Inferior parietal cortex (tissue), 1 donor: ENCODE measurements around the gene SFMBT2.
"Not testable (repeated sequence)": the region's sequence is repeated elsewhere in the genome, so short reads cannot be mapped to it uniquely, and the experiment has no call there.

Experiments used
- DNase-seq: peaks from one replicate; pipeline ENCODE4 v3.0.0-alpha.2; 2016; ENCODE audit errors: extremely low spot score

The SFMBT2 gene

DNA sequence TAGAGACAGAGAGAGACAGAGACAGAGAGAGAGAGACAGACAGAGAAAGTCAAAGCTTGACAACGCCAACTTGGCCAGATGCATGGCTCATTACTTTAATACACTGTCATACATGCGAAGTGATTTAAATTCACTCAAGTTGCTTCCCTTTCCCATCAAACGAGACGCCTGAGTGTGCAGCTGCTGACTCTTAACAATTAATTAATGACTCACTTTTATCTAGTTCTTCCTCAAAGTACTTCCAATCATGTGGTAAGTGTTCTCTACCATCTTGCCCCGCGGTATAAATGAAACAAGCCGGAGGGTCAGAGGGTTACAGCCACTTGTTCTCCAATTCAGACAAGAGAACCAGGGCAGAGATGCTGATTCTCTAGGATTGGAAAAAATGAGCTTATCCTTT, 90.8 kb downstream of the SFMBT2 start:
- DNase-seq = no peak

DNA sequence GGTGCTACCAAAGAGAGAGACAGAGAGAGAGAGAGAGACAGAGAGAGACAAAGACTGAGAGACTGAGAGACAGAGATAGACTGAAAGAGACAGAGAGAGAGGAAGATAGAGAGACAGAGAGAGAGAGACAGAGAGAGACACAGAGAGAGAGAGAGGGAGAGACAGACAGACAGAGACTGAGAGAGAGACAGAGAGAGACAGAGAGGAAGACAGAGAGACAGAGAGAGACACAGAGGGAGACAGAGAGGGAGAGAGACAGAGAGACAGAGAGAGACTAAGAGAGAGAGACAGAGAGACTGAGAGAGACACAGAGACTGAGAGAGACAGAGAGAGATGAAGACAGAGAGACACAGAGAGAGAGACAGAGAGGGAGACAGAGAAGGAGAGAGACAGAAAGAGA, 91.2 kb downstream of the SFMBT2 start:
- DNase-seq = no peak

DNA sequence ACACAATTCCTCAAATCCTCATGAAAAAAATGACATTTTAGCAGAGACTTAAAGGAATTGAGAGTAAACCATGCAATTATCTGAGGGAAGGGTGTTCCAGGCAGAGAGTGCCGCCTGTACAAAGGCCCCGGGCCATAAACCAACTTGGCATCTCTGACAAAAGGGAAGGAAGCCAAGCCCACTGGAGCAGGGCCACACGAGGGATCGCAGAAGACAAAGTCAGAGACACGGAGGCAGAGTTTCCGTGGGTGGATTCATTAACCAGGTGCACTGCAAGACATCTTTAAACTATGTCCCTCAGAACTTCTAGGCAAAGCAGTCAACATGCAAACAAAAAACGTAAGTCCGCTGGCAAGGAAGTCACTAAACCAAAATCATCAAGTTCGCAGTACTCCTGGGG, 92.0 kb downstream of the SFMBT2 start:
- no peak for DNase-seq

DNA sequence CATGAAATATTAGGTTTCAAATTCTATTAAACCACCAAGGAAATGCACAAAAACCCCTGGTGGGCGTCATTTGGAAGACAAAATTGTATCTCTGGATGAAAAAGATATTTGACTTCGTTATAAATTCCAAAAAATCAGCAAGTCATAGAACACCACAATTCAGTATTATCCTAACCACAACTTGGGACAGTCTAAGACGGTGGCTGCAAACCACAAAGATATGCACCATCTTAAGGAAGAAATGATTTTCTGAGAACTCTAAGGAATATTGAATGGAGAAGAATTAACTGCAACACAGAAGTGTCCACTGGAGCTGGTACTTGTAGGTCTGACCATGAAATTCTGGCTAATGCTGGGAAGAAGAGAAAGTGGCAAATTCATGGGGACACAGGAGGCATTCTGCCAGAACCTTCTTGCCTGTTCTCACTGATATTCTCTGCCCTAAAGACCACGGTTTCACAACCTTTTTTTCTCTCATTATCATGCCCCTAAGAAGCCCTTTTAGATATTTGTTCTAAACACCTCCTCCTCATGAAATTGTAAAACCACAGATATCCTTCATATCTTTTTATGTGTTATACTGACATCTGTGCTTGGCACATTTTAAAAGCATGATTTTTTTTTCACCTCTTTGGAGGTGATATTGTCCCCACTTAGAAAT, 92.9 kb downstream of the SFMBT2 start:
- DNase-seq = no peak

DNA sequence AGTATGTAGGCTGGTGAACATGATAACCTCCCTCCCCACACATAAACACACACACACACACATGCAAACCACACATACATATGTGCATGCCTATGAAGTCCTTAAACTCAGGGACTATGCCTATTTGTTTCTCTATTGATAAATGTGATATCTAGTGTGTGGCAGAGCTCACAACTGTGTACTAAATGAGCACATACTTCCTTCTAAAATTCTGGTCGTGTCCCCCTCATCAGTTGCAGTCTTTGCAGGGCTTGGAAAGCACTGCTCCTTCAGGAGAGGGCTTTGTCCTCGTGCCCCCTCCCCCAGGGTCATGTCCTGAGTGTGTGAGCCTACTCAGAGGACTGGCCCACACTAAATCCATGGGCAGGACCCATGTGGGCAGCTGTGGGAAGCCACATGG, 94.0 kb downstream of the SFMBT2 start:
- DNase-seq = no peak

DNA sequence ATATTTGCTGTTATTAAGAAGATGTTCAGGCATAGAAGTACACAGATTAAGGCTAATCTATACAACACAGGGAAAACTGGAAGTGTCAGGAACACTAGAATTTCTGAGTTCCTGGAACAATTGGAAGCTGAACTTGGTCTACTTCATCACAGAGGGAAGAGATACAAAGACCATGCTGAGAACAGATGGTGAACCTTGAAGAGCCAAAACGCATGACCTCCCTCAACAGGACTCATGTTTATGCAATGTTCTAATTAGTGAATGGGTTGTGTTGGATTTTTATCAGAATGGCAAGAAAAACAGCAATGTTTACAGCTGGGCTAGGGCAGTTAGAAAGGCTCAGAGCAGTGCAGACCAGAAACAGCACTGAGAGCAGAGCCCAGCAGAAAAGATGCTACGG, 94.9 kb downstream of the SFMBT2 start:
- no peak for DNase-seq

DNA sequence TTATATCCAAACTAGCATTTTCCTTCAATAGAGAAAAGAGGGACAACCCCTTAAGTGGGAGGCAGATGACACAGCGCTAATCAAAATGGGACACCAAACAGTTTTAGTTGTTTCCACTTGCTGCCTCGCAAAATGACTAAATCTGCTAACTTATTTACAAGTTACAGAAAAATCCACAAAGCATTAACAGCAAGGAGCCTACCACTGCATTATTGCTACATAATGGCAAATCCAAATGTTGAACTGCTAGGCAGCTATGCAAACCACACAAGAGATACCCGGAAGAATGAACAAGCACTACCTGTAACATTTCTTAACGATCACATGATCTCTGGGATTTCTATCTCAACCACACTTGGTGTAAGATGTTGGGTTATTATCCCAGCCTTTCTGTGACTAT, 96.7 kb downstream of the SFMBT2 start:
- no peak for DNase-seq

DNA sequence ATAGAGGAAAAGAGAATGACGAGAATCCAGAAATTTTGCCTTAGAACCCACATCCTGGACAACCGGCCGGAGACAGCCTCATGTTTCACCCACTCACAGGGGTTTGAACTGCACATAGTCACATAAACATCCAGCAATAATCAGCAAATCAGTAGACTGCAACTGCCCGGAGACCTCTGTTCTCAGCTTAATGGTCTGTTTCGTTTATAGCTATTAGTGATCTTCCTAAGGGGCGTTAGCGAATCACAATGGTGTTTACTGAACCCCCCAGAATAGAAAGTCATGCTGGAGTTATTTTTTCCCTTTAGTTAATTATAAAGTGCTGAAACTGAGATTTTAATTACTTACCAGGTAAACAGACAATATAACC, 98.4 kb downstream of the SFMBT2 start:
- no peak for DNase-seq

DNA sequence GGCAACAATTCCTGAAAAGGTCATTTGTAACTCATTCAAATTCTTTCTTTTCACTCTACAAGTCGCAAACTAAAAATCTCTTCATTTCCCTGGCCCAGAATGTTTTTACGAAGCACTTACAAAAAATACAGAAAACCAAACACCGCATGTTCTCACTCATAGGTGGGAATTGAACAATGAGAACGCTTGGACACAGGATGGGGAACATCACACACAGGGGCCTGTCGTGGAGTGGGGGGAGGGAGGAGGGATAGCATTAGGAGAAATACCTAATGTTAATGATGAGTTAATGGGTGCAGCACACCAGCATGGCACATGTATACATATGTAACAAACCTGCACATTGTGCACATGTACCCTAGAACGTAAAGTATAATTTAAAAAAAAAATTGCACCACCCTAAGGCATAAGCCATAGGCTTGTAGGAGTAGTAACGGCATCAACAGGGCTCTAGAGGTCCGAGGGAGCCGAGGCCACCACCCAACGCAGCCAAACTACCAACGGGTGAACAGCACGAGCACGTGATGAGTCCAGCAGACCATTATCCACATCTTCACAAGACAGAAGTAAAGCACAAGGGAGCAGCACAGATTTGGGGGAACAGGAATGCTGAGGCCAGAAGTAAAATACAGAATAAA, 98.9 kb downstream of the SFMBT2 start:
- not testable (repeated sequence) for DNase-seq

DNA sequence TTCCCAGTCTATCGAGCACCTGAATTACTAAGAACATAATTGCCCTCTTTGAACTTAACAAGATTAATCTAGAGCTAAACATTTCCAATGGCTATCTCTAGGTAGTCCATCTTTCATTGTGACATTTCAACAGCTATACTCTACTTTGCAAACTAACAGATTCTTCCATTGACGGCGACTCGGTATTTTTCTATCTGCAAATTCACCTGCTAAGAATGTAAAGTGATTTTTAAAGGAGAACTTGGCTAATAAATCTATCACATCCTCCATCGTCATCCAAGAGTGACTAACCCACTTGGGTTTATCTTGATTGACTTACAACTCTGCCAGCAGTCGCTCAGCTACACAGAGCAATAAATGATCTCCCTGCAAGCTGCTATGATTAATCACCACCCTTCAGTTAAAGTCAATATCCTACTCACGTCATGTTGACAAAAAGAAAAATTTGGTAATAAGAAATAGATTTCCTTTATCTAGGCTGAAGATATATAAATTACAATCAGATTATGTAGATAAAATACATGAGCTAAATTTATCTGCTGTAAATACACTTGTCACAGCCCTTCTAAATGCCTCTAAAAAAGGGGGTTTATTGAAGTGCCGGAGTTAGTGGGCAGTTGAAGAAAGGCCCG, 99.5 kb downstream of the SFMBT2 start:
- DNase-seq = no peak

DNA sequence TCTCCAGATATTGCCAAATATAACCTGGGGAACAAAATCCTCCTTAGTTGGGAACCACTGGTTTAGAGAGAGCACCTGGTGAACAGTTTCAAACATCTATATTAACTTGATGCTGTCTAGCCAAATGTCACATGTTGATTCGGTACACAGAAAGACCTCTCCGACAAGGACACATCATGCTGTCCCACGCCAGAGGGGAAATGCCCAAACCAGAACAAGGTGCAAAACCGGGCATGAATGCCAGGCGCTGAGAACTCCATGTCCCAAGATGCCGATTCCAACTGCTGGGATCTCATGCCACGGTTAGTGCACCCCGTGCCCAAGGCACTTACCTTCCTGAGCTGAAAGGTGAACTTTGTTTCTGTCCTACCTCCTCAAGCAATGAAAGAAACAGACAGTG, 100.8 kb downstream of the SFMBT2 start:
- DNase-seq = no peak

DNA sequence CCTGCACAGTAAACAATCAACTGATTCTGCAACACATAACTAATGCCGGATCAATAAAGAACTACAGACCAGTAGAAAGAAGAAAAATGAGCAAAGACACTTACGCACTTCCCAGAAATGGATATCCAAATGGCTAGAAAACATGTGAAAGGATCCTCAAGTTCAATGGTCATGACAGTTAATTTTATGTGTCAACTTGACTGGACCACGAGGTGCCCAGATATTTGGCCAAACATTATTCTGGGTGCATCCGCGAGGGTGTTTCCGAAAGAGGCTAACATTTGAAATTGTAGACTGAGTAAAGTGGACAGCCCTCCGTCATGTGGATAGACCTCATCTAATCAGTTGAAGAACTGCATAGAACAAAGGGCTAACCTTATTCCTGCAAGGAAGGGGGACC, 102.0 kb downstream of the SFMBT2 start:
- DNase-seq = no peak

DNA sequence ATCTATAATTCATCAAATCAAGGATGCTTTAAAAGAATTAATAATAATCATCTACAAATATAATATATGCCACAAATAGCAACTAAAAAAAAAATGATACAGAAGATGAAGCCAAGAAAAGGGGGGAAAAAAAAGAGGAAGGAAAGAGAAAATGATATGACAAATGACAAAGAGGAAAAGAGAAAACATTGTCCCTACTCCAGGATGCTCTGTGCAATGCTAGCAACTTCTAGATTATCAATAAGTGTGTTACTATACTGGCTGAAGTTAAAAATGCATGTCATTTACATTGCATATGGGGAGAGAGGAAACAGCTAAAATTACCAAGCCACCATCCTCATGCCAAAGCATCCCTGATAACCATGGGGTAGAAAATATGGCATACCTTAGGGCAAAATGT, 104.2 kb downstream of the SFMBT2 start:
- DNase-seq = no peak

DNA sequence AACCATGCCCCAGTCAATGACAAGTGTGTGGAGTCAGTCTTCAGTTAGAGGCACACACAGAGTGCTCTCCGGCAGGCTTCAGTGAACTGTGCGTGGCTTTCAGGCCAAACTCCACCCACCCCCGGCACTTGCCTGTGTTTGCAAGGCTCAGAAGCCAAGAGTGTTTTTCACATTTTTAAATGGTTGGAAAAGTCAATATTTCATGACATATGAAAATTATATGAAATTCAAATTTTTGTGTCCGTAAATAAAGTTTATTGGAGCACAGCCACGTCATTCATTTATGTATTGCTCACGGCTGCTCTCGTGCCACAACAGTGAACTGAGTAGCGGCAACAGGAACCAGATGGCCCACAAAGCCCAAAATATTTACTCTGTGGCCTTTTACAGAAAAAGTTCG, 104.7 kb downstream of the SFMBT2 start:
- no peak for DNase-seq

DNA sequence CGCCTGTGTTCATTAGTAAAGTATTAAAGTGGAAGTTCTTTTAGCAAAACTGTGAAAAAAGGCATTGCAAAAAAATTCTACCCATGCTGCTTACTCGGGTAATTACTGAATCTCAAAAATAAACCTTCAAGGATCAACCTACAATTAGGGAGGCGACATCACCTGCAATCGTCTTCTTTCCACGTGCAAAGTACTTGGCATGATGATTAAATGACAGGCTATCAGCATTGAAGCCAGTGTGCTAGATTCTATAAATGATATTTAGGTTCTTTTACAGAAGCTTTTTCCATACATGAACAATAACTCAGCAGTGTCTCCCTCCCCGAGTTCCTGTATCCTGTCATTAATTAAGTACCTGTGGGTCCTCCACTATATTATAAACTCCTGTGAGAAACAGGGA, 105.8 kb downstream of the SFMBT2 start:
- no peak for DNase-seq

DNA sequence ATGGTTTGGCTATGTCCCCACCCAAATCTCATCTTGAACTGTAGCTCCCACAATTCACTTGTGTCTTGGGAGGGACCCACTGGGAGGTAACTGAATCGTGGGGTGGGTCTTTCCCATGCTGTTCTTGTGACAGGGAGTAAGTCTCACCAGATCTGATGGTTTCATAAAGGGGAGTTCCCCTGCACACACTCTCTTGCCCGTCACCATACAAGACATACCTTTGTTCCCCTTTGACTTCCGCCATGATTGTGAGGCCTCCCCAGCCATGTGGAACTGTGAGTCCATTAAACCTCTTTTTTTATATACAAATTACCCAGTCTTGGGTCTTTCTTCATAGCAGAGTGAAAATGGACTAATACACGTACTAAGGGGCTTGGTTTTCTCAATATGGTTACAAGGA, 106.7 kb downstream of the SFMBT2 start:
- DNase-seq = no peak

DNA sequence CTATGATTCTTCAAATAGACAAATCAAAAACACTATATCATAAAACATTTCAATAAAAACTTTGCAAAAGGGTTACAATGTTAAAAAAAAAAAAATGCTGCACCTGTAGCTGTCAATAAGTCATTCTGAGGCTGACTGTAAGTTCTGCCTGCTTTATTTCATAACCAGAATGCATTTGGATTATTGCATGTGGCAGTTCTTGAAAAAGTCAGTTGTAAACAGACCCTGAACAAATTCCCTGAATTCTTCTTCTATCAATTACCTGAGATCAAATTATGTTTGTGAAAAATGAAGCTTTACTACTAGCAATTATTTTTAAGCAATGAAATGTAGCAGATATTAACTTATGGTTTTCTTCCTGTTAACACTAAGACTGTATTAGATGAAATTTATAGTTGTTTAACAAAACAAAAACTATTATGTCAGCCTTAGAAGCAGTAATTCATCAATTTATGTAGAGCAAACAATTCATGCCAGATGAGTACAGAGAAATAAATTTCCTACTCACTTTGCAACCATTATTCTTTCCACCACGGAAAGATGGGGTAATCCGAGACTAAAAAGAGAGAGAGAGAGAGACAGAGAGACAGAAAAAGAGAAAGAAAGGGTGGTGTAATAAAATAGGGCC, 107.8 kb downstream of the SFMBT2 start:
- DNase-seq = no peak

DNA sequence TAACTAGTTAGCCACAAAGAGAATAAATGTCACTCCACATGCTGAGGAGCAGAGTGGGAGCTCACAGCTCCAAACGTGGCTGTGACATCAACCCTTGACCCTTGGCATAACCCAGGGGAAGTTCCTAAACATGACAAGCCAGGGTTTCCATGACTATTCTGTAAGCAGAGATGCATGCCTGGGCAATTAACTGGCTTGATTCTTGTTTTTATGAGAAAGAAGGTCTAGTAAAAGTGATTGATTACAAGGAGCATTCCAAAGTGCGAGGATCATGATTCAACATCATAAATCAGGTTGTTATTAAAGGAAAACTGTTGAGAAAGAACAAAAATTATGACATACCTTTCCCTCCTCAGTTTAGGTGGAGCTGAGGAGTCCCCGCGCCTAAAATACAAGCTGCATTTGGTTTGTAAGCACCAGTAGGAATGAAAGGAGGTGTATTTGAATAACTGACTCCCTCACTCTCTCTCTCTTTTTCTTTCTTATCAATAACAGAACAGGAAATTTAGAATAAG, 108.4 kb downstream of the SFMBT2 start:
- DNase-seq = no peak

DNA sequence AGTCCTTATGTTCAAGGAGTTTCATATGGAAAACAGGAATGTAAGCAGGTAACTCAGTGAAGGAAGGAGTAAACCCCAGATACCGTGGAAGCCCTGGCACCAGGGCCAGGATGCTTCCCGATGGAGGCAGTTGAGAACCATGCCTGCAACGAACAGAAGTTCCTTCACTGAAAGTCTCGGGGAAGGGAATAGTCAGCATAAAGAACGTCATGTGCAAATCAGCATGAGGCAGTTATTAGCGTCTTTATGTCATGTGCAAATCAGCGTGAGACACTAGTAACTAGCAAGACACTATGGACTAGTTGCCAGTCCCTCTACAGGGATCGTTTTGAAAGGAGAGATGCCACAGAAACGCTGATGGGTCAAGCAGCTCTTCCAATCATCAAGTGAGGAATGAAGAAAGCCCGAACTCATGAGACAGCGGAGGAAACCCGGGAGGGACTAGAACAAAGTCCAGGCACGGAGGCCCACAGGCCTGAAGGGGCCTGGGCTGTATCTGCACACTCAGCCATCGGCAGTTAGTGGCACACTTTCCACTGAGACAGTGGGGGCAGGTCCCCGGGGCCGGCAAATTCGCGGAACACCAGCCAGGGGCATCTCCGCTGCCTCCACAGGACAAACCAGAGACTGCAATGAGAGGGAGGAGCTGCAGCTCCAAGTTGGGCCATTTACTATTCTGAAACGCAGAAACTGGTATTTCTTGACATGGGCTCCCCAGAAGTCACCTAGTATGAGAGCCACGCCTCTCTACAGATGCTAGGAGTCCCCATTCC, 109.6 kb downstream of the SFMBT2 start:
- DNase-seq = no peak

DNA sequence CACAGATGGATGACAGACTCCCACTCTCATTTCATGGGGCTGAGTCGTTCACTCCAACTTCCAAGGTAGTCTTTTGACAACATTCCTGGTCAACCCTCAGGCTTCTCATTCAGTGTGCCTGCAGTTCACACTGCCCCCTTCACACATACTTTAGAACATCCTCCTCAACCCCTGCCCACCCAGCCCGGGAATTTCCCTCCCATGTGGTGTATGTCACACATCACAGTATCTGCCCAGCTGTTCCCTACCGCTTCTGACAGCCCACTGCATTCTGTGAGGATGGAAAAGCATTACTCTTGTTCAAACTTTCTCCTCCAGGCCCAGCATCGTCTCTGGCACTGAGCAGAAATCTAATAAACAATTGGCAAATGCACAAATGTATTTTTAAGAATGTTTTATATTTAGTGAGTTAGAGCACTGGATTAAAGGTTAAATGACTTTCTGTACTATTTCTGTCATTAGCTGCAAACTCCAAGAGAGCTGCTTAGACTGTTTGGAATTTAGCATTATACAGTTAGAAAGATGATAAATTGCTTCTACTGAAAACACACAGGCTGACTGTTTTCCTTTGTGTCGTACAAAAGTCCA, 110.4 kb downstream of the SFMBT2 start:
- no peak for DNase-seq

DNA sequence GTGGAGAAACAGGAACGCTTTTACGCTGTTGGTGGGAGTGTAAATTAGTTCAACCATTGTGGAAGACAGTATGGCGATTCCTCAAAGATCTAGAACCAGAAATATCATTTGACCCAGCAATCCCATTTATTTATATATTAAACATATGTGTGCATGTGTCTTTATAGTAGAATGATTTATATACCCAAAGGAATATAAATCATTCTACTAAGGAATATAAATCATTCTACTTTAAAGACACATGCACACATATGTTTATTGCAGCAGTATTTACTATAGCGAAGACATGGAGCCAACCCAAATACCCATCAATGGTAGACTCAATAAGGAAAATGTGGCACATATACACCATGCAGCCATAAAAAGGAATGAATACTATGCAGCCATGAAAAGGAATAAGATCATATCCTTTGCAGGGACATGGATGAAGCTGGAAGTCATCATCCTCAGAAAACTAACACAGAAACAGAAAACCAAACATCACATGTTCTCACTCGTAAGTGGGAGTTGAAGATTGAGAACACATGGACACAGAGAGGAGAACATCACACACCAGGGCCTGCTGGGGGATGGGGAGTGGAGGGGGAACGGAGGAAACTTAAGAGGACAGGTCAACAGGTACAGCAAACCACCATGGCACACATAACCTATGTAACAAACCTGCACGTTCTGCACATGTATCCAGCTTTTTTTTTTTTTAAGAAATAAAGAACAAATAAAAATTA, 111.1 kb downstream of the SFMBT2 start:
- not testable (repeated sequence) for DNase-seq
